Mucosa of descending colon (tissue), 3 donors: ENCODE results near the gene BLCAP. TPM values are rescaled to one million over a fixed set of nuclear protein-coding genes. Genes with fewer than 3 reads are reported as not detected.

Source experiments
- ATAC-seq: fragments of 200-7000 bp; cut with Tn5 transposase; one replicate; pipeline ENCODE4 v1.9.1; 2020; ENCODE audit warnings: mild to moderate bottlenecking, moderate library complexity
- DNase-seq, 3 donors: peaks; one replicate each; pipeline ENCODE4 v3.0.0-alpha.2; 2020
- H3K36me3 ChIP-seq: fragments of 200-600 bp; one replicate; pipeline ENCODE4 v1.8.0; 2021; ENCODE audit warnings: low read depth, mild to moderate bottlenecking
- H3K4me1 ChIP-seq: fragments of 200-600 bp; one replicate; pipeline ENCODE4 v1.8.0; 2021; ENCODE audit warnings: low read depth, mild to moderate bottlenecking
- H3K4me3 ChIP-seq: fragments of 200-600 bp; one replicate; pipeline ENCODE4 v1.8.0; 2021; ENCODE audit warnings: mild to moderate bottlenecking
- H3K9me3 ChIP-seq: fragments of 200-600 bp; one replicate; pipeline ENCODE4 v1.8.0; 2021; ENCODE audit warnings: mild to moderate bottlenecking
- CTCF ChIP-seq: fragments of 200-600 bp; IDR thresholded peaks from one replicate; pipeline ENCODE4 v1.8.0; 2022; ENCODE audit warnings: antibody characterized with exemption, mild to moderate bottlenecking
- intact Hi-C, 2 donors: fragments of 100-400 bp; cut with DNase I in 1 of 2; cut with micrococcal nuclease in 1 of 2; formaldehyde crosslinking; loops; one replicate each; pipeline versions ENCODE4 v1.11.0 to v1.11.1; 2022; cut with DNase I, micrococcal nuclease
- total RNA-seq, 3 donors: library from RNA; stranded (reverse); fragmentation: NEBNext Ultra II Directional in 2 of 3; extraction: Animal tissue kit (Norgen Biotek cat#: 25700) in 2 of 3; gene quantifications; one replicate each; pipeline versions ENCODE4 v1.2.1 to v1.2.4, GENCODE V29; 2021 to 2023
- donor health status: DM: no; HTN: no; CAD: no; lungs with moderate emphysema.
- donor health status: DM: no; HTN: no; CAD: no.
- donor health status: DM: no; HTN: yes; CAD: no.

The BLCAP gene
- total RNA-seq, 3 donors from 2014 or later: 87.9 to 110 (median 108) TPM

- ATAC-seq: peak; percentile 66
- Histone ChIP-seq H3K4me3 (no peak overlapping the region), H3K4me1 (peaks cover 37% of the 10 kb centered on the region), H3K9me3 (no peaks in the 10 kb centered on the region), H3K36me3 (no peaks in the 10 kb centered on the region)
- TF ChIP-seq CTCF: no peak
- peak; percentile 58 to 73 (median 66) for DNase-seq
- intact Hi-C loops: loop anchor here in 1 of 2 donors (10.0 kb wide), 1 partner anchor 139 kb away; no protein-coding TSS in a partner anchor
Observed at GRCh38 chr20:37523911-37524700, 3.6 kb downstream of the BLCAP start.

DNA sequence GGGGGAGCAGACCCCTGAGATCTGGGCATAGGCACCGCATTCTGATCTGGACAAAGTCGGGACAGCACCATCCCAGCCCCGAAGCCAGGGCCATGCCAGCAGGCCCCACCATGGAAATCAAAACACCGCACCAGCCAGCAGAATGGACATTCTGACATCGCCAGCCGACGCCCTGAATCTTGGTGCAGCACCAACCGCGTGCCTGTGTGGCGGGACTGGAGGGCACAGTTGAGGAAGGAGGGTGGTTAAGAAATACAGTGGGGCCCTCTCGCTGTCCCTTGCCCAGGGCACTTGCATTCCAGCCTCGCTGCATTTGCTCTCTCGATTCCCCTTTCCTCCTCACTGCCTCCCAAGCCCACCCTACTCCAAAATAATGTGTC is 4.7 kb downstream of the BLCAP start:
- DNase-seq (no peak), ATAC-seq (no peak)
- peaks cover 39% of the 10 kb centered on the region for H3K4me1 ChIP-seq
- no peaks in the 10 kb centered on the region for H3K36me3 ChIP-seq
- no peaks in the 10 kb centered on the region for H3K9me3 ChIP-seq
- intact Hi-C loops: loop anchor here in 1 of 2 donors (10.0 kb wide), 1 partner anchor 138 kb away; no protein-coding TSS in a partner anchor
- H3K4me3 ChIP-seq: no peak overlapping the region
- TF ChIP-seq CTCF: no peak

- intact Hi-C loops: loop anchor here in 1 of 2 donors (10.0 kb wide), 1 partner anchor 138 kb away; no protein-coding TSS in a partner anchor
- no peak overlapping the region for H3K4me3 ChIP-seq
- H3K4me1 ChIP-seq: peaks cover 44% of the 10 kb centered on the region
- no peaks in the 10 kb centered on the region for H3K36me3 ChIP-seq
- no peaks in the 10 kb centered on the region for H3K9me3 ChIP-seq
- no peak for TF ChIP-seq CTCF
- DNase-seq: peak; percentile 69 to 90 (median 76)
- peak; percentile 52 for ATAC-seq
Observed at GRCh38 chr20:37522260-37523011, 5.2 kb downstream of the BLCAP start.

DNA sequence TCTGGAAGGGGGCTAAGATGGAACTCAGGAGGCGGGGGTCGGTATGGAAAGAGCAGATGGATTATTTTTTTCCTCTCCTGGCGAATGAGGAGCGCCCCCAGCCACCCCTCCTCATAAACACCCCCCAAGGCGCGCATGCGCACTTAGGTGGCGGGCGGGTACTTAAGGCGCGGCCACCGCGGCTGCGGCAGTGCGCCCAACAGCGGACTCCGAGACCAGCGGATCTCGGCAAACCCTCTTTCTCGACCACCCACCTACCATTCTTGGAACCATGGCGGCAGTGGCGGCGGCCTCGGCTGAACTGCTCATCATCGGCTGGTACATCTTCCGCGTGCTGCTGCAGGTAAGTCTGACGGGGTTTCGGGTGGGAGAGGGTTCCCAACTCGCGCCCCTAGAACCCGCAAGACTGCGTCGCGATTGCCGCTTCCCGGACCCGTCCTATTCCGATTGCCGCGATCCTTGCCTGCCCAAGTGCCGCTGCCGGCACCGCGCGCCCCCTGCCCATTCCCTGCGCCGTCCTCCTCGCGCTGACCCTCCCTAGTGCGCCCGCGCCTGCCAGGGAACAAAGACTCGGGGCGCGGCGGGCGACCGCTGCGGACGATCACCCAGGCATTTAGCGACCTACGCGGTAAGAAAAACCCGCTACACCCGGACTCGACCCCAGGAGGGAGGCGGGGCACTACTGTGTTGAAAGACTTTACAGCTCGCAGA is 6.5 kb downstream of the BLCAP start, which contains the start of gene NNAT:
NNAT (plus strand) TSS at position 190 of the 711 bp plus-strand sequence; CDS start at position 272, 82 bp downstream.
- DNase-seq: no peak
- TF ChIP-seq CTCF: no peak
- Histone ChIP-seq H3K9me3 (no peaks in the 10 kb centered on the region), H3K4me1 (peaks cover 40% of the 10 kb centered on the region), H3K36me3 (no peaks in the 10 kb centered on the region), H3K4me3 (no peak within 1 kb of the TSS)
- intact Hi-C loops: loop anchor here in 1 of 2 donors (10.0 kb wide), 1 partner anchor 136 kb away; no protein-coding TSS in a partner anchor
- no peak for ATAC-seq

DNA sequence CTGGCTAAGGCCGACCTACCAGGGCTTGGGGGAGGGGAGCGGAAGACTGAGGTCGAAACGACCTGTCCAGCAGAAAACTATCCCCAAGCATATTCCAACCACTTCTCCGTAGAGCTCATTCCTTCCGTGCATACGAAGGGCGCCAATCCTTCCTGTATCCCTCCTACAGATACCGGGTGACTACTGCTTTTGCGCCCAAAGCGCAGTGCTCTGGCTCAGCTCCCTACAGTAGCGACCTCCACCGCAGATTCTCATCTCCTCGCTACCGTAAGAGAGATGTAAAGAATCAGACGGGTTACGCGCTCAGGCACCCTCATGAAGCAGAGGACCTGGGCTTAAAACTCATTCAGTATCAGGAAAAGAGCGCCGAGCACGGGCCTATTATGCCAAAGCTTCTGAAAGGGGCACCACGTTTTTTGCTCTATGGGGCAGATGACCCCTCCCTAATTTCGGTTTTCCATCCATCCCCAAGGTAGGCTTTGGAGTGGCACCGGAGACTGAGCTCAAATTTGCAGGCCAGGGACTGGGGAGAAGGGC is 7.2 kb downstream of the BLCAP start:
- no peak for ATAC-seq

More for the DNA sequence above, 7.2 kb downstream of the BLCAP start:
- DNase-seq: no peak
- TF ChIP-seq CTCF: no peak
- intact Hi-C loops: loop anchor here in 1 of 2 donors (10.0 kb wide), 1 partner anchor 136 kb away; no protein-coding TSS in a partner anchor
- H3K36me3 ChIP-seq: no peaks in the 10 kb centered on the region
- H3K9me3 ChIP-seq: no peaks in the 10 kb centered on the region
- no peak overlapping the region for H3K4me3 ChIP-seq
- peaks cover 33% of the 10 kb centered on the region for H3K4me1 ChIP-seq
